ENCODE data around the gene PXK.

PXK gene

GRCh38 chr3:58474348-58474911 is 141.7 kb downstream of the PXK start:
- no peaks in the 10 kb centered on the region for H3K9me3 ChIP-seq (ENCODE audit: control insufficient read depth, insufficient read depth, low read length)
- no peak overlapping the region for H3K9ac ChIP-seq (ENCODE audit: low read depth, low read length)
- H3K4me1 ChIP-seq (ENCODE audit: insufficient read depth, low read length) = peaks cover 19% of the 10 kb centered on the region

GRCh38 chr3:58474967-58475578 is 142.4 kb downstream of the PXK start:
- peaks cover 2% of the 10 kb centered on the region; the same call in 1 of the 2 replicates for H3K9me3 ChIP-seq (ENCODE audit: control insufficient read depth, insufficient read depth, low read length)
- no peaks in the 10 kb centered on the region for H3K36me3 ChIP-seq (ENCODE audit: insufficient read depth, low read length)
- peaks cover 19% of the 10 kb centered on the region for H3K4me1 ChIP-seq (ENCODE audit: insufficient read depth, low read length)
- no peak overlapping the region for H3K9ac ChIP-seq (ENCODE audit: low read depth, low read length)

More at GRCh38 chr3:58474348-58474911, 141.7 kb downstream of the PXK start:
- H3K36me3 ChIP-seq (ENCODE audit: insufficient read depth, low read length) = no peaks in the 10 kb centered on the region
